ENCODE data around the gene SPATA2. TPM values are rescaled to one million over a fixed set of nuclear protein-coding genes. Genes with fewer than 3 reads are reported as not detected.

The SPATA2 gene
- total RNA-seq, 1 donor from 2014 or later = 8.0 TPM

DNA sequence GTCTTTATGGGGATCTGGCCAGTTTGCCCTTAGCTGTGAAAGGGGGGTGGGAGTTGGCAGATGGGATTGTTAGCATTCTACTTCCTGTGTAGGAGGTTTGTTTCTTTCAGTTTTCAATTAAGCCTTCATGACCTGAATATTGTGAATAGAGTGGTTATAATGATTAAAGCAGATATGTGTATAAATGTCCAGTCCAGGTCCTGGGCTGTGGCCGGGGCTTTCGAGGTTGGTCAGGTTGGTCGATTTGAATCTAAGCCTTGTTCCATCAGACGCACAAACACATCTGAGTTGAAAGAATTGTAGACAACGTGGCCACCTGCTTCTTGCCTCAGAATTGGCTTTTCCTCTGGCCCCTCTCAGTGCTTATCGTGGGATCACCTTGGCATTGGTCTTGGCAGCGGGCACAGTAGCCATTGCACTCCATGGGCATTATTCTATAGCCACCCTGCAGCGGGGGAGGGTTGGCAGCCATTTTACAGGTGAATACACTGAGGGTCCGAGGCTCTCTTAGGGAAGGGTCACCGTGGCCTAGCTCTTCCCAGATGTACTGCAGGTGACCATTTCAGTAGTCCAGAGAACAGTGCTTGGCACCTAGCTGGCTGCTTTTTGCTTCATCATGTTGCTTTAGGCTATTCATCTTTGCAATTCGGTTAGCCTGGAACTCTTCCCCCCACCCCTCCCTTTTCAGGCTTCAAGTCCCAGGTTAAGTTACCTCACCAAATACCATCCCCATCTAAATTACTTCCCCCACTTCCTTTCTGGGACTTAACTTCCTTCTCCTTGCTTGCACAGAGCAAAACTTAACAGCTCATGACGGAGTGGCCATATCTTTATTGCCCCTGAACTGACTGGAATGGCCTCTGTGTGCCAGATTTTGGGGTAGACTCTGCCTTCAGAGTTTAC lies 21.9 kb upstream of the SPATA2 start:
- intact Hi-C loops (cut with DNase I) = no loop called here
- DNase-seq (ENCODE audit: missing footprints) = no peak
- ATAC-seq = no peak

DNA sequence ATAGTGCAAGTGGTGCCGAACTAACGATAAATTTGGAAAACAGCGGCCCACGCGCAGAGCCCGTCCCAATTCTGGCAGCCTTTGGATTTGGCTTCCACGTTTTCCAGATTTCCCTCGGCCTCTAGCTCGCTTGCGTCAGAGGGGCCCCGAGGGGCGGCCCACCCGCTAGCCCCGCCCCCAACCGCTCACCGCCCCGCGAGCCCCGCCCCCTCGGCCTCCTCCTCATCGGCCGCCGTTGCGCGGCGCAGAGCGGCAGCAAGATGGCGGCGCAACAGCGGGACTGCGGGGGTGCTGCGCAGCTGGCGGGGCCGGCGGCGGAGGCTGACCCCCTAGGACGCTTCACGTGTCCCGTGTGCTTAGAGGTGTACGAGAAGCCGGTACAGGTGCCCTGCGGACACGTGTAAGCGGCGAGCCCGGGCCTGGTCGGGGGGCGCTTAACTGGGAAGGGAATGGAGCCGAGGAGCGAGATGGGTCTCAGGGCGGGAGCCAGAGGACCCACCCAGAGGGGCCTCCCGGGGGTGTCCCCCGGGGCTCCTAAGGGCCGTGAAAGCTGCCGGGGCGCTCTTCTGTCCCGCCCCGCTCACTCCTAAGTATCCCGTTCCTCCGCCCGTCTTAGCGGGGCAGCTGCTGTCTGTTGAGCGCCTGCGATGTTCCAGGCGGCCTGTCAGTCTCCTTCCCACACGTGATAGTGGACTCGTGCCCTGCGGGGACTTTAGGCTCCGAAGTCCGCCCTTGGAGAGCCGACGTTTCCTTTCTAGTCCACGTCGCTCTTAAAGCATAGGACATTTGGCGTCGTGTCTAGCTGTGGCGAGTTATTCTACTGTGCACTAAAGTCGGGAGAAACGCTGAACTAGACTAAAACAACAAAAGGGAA lies 21.1 kb upstream of the SPATA2 start, which contains the start of gene RNF114:
Gene RNF114, plus strand, starts transcription at position 245 of the 874 bp plus-strand sequence. Its CDS starts 16 bp downstream, at position 261.
- intact Hi-C loops (cut with DNase I) = no loop called here
- ATAC-seq = peak; percentile 95

DNA sequence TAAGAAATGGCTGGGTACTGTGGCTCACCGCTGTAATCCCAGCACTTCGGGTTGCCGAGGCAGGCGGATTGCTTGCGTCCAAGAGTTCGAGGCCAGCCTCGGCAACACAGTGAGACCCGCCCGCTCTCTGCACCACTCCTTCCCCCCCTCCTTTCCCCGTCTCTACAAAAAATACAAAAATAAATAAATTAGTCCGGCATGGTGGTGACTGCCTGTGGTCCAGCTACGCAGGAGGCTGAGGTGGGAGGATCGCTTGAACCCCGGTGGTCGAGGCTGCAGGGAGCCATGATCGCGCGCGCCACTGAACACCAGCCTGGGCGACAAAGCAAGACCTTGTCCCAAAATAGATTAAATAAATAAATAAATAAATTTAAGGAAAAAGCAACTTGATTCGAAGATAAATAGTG lies 20.4 kb upstream of the SPATA2 start:
- DNase-seq (ENCODE audit: missing footprints) = no peak
- ATAC-seq = peak; percentile 9
- intact Hi-C loops (cut with DNase I) = no loop called here

More for the DNA sequence above, 21.1 kb upstream of the SPATA2 start, which contains the start of gene RNF114:
- peak; percentile 95 for DNase-seq (ENCODE audit: missing footprints)

DNA sequence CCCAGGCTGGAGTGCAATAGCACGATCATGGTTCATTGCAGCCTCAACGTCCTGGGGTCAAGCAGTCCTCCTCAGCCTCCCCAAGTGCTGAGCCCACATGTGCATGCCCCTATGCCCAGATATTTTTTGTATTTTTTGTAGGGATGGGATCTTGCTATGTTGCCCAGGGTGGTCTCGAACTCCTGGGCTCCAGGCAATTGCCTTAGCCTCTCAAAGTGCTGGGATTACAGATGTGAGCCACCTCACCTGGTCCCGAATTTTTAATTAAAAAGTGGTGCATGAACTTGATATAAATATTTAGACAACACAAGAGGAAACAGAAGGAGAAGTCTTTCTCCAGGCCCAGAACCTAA lies 13.8 kb upstream of the SPATA2 start:
- DNase-seq (ENCODE audit: missing footprints) (no peak), ATAC-seq (no peak)
- intact Hi-C loops (cut with DNase I) = no loop called here

DNA sequence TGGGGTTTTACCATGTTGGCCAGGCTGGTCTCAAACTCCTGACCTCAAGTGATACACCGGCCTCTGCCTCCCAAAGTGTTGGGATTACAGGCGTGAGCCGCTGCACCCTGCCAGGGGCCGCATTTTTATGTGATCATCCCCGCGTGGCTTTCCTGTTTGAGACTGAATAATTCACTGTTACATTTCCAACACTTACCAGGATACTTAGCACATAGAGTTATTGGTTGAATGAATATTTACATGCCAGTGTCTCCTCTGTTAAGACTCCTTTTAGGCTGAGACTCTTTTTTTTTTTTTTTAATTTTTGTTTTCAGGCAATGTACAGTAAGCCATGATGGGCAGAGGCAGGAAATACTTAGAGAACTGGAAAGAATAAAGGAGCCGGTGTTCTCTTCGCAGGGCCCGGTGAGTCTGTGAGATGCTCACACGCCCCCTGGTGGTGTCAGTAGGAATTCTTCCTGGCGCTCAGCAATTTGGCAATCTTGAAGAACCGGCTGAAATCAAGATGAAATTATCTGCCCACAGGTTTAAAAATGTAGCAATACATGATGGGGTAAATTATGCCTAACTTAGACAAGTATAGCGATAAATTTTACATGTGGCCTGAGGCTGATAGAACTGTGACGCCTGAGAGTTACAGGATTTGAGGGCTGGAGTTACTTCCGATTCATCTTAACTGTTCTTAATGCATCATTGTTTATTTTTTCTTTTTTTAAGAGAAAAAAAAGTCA lies 13.2 kb upstream of the SPATA2 start:
- no peak for DNase-seq (ENCODE audit: missing footprints)
- intact Hi-C loops (cut with DNase I) = no loop called here
- peak; percentile 76 for ATAC-seq

DNA sequence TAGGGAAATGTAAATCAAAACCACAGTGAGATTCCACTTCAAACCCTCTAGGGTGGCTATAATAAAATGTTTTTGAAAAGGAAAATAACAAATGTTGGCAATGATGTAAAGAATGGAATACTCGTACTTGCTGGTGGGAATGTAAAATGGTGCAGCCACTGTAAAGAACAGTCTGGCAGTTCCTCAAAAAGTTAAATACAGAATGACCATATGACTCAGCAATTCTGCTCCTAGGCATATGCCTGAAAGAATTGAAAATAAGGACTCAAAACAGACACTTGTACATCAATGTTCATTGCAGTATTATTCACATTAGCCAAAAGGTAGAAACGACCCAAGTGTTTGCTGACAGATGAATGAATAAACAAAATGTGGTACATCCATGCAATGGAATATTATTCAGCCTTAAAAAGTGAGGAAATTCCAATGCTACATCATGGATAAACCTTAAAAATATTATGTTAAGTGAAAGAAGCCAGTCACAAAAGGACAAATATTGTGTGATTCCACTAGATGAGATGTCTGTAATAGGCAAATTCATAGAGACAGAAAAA lies 10.6 kb upstream of the SPATA2 start:
- ATAC-seq = no peak

DNA sequence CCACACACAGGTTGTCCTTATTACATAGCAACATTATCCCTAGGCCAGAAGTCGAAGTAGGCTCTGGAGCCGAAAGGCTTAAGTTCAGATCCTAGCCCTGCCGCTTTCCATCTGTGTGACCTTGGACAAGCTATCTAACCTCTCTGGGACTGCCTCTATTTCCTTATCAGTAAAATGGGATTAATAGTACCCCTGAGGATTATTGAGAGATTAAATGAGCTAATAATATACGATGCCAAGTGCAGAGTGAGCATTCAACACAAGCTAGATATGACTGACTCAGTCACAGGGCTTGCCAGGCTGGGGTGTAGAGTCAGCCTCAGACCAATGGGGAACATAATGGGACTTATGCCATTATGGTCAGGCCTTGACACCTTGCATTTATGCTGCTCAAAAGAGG lies 8.9 kb upstream of the SPATA2 start:
- DNase-seq (ENCODE audit: missing footprints) (no peak), ATAC-seq (no peak)
- intact Hi-C loops (cut with DNase I) = no loop called here

More for the DNA sequence above, 10.6 kb upstream of the SPATA2 start:
- DNase-seq (ENCODE audit: missing footprints) = no peak
- intact Hi-C loops (cut with DNase I) = no loop called here

DNA sequence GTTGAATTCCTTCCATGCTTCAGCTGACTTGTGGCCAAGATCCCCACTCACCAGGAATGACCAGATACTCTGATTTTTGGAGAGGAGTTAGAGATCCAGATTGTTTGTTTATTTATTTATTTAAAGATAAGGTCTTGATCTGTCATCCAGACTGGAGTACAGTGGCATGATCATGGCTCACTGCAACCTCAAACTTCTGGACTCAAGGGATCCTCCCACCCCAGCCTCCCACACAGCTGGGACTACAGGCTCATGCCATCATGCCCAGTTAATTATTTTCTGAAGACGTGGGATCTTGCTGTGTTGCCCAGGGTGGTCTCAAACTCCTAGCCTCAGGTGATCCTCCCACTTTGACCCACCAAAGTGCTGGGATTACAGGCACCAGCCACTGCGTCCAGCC lies 4.1 kb upstream of the SPATA2 start:
- intact Hi-C loops (cut with DNase I) = loop anchor here (5.0 kb wide), 1 partner anchor 307 kb away; no protein-coding TSS in a partner anchor
- ATAC-seq = no peak
- DNase-seq (ENCODE audit: missing footprints) = no peak

DNA sequence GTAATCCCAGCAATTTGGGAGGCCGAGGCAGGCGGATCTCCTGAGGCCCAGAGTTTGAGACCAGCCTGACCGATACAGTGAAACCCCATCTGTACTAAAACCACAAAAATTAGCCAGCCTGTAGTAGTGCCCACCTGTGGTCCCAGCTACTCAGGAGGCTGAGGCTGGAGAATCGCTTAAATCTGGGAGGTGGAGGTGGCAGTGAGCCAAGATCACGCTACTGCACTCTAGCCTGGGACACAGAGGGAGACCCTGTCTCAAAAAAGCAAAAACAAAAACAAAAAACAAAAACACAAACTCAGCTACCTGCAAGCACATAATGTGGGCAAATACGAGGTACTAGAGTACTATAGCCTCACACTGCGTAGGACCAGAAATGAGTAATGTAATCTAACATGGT lies 3.7 kb upstream of the SPATA2 start:
- DNase-seq (ENCODE audit: missing footprints) = no peak
- ATAC-seq = no peak
- intact Hi-C loops (cut with DNase I) = loop anchor here (5.0 kb wide), 1 partner anchor 307 kb away; no protein-coding TSS in a partner anchor

DNA sequence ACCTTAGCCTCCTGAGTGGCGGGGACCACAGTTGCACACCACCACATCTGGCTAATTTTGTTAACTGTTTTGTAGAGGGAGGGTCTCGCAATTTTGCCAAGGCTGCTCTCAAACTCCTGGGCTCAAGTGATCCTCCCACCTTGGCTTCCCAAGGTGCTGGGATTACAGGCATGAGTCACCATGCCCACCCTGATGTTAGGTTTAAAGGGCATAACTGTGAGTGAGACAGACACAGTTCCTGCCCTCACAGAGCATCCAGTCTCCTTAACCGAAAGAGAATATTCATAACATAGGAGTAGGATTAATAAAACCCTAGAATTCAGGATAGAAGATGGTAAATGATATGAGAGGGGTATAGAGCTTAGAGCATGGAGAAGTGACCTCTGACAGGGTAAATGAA lies 3.1 kb upstream of the SPATA2 start:
- ATAC-seq (no peak), DNase-seq (ENCODE audit: missing footprints) (no peak)
- intact Hi-C loops (cut with DNase I) = loop anchor here (5.0 kb wide), 1 partner anchor 306 kb away; no protein-coding TSS in a partner anchor

DNA sequence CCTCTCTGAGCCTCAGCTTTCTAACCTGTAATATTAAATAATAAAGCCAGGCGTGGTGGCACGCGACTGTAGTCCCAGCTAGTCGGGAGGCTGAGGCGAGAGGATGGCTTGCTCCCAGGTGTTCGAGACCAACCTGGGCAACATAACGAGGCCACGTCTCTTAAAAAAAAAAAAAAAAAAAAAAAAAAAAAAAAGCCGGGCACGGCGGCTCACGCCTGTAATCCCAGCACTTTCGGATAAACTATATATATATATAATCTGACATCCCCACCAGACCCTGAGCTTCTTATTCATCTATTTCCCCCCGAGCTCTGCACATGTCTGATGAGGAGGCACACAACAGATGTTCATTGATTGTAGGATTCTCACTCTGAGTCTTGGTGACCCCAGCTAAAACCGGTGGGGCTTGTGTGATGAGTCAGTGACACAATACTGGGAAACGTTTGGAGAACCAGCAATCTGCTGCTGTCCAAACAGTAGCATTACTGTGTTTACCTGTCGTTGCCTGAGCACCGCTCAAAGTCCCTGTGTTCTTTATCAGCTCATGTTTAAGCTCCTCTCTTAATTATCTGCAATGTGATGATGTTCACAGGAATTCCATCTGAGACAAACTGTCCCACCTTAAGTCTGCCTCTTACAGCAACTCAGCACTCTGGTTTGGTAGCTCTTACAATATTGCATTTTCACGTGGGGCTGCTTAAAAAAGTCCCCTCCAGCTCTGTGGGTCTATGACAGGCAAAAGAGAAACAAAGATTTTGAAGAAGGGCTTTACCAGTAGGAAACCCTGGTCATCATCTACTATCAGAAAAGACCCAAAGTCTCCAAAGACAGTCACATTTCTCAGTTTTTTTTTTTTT lies 1.0 kb upstream of the SPATA2 start:
- ATAC-seq = no peak
- intact Hi-C loops (cut with DNase I) = loop anchor here (5.0 kb wide), 1 partner anchor 304 kb away; no protein-coding TSS in a partner anchor
- no peak for DNase-seq (ENCODE audit: missing footprints)

DNA sequence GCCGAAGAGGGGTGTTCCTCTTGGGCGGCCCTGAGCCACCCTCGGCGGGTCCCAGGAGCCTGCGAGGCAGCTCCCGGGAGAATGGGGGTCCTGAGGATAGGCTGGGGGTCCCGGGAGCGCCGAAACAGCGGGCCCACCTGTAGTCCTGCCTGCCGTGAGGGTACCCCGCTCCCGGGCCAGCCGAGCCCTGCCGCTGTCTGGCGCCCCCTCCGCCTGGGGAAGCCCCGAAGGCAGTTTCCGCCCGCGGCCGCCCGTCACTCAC lies 280 bp downstream of the SPATA2 start:
- no peak for DNase-seq (ENCODE audit: missing footprints)
- peak; percentile 11 for ATAC-seq
- intact Hi-C loops (cut with DNase I) = loop anchor here (5.0 kb wide), 1 partner anchor 303 kb away; no protein-coding TSS in a partner anchor

DNA sequence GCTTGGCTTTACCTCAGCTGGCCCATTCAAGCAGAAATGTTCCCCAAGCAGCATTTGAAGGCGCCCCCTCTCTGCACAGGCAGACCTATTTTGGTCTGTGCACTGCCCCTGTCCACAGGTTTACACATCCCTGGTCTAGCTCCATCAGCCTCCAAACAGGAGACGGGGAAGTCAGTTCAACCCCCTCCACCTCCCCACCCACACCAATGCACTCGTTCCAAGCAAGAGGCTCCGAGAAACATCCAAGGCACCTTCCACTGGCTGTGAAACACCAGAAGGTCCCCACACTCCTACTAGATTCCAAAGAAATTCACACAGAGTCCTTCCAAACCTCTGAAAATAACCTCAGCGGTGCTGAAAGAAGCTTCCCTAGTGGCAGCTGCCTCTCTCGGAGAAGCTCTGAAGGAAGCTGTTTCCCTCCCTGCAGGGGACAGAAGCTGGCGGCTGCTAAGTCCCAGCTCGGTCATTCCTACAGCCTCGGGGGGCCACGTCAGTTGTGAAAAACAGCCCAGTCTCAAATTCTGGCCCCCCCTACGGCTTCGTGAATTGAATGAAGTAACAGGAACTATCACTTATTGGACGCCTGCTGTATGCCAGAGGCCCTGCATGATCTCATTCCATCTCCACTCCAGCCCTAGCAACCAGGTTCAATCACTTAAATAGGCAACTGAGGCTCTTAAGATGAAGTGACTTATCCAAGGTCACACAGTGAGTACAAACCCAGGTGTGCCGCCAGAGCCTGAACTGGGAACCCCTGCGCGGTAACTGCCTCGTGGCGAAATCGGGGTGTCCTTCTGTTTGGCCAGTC lies 815 bp downstream of the SPATA2 start:
- peak; percentile 1 for ATAC-seq
- no peak for DNase-seq (ENCODE audit: missing footprints)
- intact Hi-C loops (cut with DNase I) = loop anchor here (5.0 kb wide), 2 partner anchors 102 to 302 kb away; partner anchors contain the start of gene SLC9A8

DNA sequence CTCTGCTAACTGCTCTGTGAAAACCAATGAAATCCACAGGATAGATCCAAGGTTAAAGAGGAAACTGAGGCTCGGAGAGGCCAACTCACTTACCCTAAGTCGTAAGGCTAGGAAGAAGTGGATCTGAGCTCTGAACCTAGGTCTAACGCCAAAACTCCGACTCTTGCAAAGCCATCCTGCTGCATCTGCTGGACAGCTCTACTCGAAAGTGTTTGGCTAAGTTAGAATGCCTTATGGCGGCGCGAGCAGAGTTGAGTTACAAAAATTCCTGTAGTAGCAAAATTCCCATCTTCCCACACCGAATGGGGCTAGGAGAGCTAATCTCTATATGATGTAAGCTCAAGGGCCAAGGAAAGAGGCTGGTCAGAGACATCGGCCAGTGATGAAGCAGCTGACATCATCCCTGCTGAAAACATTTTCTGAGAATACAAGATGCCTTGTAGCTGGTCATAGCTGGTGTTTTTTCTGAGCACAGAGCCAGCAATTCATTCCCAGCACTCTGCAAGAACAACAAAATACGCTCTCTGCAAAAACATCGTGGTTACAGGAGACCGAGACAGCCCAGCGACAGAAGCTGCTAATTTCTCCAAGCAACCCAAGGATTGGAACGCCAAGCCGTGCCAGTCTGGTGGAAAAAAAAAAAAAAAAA lies 1.8 kb downstream of the SPATA2 start:
- intact Hi-C loops (cut with DNase I) = loop anchor here (5.0 kb wide), 1 partner anchor 101 kb away; the partner anchor contains the start of gene SLC9A8
- ATAC-seq = no peak
- DNase-seq (ENCODE audit: missing footprints) = no peak

DNA sequence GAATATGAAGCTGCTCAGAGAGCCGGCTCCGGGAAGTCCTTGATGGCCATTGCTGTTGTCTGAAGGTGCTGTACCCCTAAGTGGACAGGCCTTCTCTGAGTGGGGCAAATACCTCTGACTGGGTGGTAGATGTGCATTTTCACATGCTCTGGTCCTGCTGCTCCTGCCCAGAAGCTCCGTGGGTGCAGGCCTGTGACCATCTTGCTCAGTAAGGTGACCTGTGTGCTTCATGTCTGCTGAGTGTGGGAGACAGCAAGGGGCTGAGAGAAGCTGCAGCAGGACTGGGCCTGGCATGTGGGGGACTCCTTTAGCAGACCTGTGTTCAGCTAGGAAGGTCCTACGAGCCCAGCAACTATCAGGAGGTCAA lies 5.0 kb downstream of the SPATA2 start:
- ATAC-seq (peak; percentile 1), DNase-seq (ENCODE audit: missing footprints) (no peak)
- intact Hi-C loops (cut with DNase I) = loop anchor here (2.0 to 5.0 kb wide), 3 partner anchors 18 to 98 kb away; partner anchors contain the start of gene SLC9A8
